Immature natural killer cell (primary cell): ENCODE data around the gene OGDH. TPM values are rescaled to one million over a fixed set of nuclear protein-coding genes. Genes with fewer than 3 reads are reported as not detected.

Source experiments
- DNase-seq, 3 donors: peaks; one replicate each; pipeline ENCODE4 v3.0.0; 2022; ENCODE audit warnings: mixed read lengths in 1 of 3
- H3K27ac Mint-ChIP-seq, 6 donors: one replicate each; pipeline ENCODE4 v1.8.0; 2020; ENCODE audit warnings: mixed read lengths in 6 of 6, mild to moderate bottlenecking in 5 of 6, inconsistent platforms in 4 of 6, moderate library complexity in 3 of 6
- H3K27me3 Mint-ChIP-seq, 3 donors: one replicate each; pipeline ENCODE4 v1.8.0; 2020 to 2021; ENCODE audit warnings: low read depth in 3 of 3, mild to moderate bottlenecking in 3 of 3, mixed read lengths in 3 of 3, moderate library complexity in 3 of 3, inconsistent platforms in 1 of 3
- H3K36me3 Mint-ChIP-seq, 3 donors: one replicate each; pipeline ENCODE4 v1.8.0; 2020; ENCODE audit warnings: mixed read lengths in 3 of 3, inconsistent platforms in 2 of 3, mild to moderate bottlenecking in 2 of 3
- H3K4me1 Mint-ChIP-seq, 2 donors: one replicate each; pipeline ENCODE4 v1.8.0; 2020; ENCODE audit warnings: inconsistent platforms in 2 of 2, mild to moderate bottlenecking in 2 of 2, mixed read lengths in 2 of 2, moderate library complexity in 1 of 2
- H3K4me3 Mint-ChIP-seq, 5 donors: one replicate each; pipeline ENCODE4 v1.8.0; 2020; ENCODE audit warnings: mild to moderate bottlenecking in 5 of 5, mixed read lengths in 5 of 5, inconsistent platforms in 3 of 5, moderate library complexity in 3 of 5
- H3K9me3 Mint-ChIP-seq, 6 donors: one replicate each; pipeline ENCODE4 v1.8.0; 2020; ENCODE audit warnings: mild to moderate bottlenecking in 6 of 6, mixed read lengths in 6 of 6, inconsistent platforms in 4 of 6, moderate library complexity in 3 of 6
- polyA plus RNA-seq, 3 donors: library from polyadenylated mRNA; unstranded; fragments of 300-500 nt; fragmentation: Illumina TruSeq; gene quantifications; one replicate each; pipeline ENCODE4 v1.2.3, GENCODE V29; 2021

OGDH gene
- polyA plus RNA-seq, 3 donors from 2014 or later = 24.3 to 44.4 (median 32.8) TPM

- Mint-ChIP-seq H3K4me3 (no peak overlapping the region), H3K27me3 (peaks cover 0 to 2% (median 1%) of the 10 kb centered on the region in 3 donors), H3K27ac (peak overlapping the region in 3 of 6 donors; percentile 49 to 65 (median 57)), H3K36me3 (peaks cover 0 to 4% (median 0%) of the 10 kb centered on the region in 3 donors), H3K4me1 (peaks cover 45 to 68% of the 10 kb centered on the region in 2 donors), H3K9me3 (no peaks in the 10 kb centered on the region)
- no peak for DNase-seq
Observed at GRCh38 chr7:44615793-44616192, 9.4 kb downstream of the OGDH start.

DNA sequence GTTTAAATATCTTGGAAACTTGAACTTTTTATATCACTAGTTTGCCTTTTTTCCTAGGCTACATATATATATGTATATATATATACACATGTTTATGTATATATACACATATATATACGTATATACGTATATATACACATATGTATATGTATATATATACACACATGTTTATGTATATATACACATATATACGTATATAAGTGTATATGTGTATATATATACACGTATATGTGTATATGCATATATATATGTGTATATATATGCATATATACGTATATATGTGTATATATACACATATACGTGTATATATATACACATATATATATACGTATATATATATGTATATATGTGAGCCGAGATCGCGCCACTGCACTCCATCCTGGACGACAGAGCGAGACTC, 10.1 kb downstream of the OGDH start:
- Mint-ChIP-seq H3K4me1 (peaks cover 52 to 76% of the 10 kb centered on the region in 2 donors), H3K9me3 (no peaks in the 10 kb centered on the region), H3K27me3 (peaks cover 0 to 2% (median 1%) of the 10 kb centered on the region in 3 donors), H3K4me3 (no peak overlapping the region), H3K27ac (no peak overlapping the region), H3K36me3 (peaks cover 0 to 4% (median 0%) of the 10 kb centered on the region in 3 donors)
- no peak for DNase-seq

- no peak overlapping the region for H3K4me3 Mint-ChIP-seq
- peaks cover 54 to 77% of the 10 kb centered on the region in 2 donors for H3K4me1 Mint-ChIP-seq
- no peaks in the 10 kb centered on the region for H3K9me3 Mint-ChIP-seq
- H3K27me3 Mint-ChIP-seq = peaks cover 0 to 2% (median 1%) of the 10 kb centered on the region in 3 donors
- DNase-seq = no peak
- H3K27ac Mint-ChIP-seq = peak overlapping the region in 2 of 6 donors; percentile 9 to 31
- peaks cover 0 to 4% (median 0%) of the 10 kb centered on the region in 3 donors for H3K36me3 Mint-ChIP-seq
Observed at GRCh38 chr7:44617225-44617890, 10.9 kb downstream of the OGDH start.

GRCh38 chr7:44618045-44618444, 11.6 kb downstream of the OGDH start:
- no peak for DNase-seq
- Mint-ChIP-seq H3K36me3 (peaks cover 0 to 4% (median 0%) of the 10 kb centered on the region in 3 donors), H3K9me3 (no peaks in the 10 kb centered on the region), H3K27me3 (peaks cover 0 to 2% (median 1%) of the 10 kb centered on the region in 3 donors), H3K27ac (peak overlapping the region in 2 of 6 donors; percentile 3 to 29), H3K4me3 (no peak overlapping the region), H3K4me1 (peaks cover 61 to 84% of the 10 kb centered on the region in 2 donors)

GRCh38 chr7:44618753-44619152, 12.3 kb downstream of the OGDH start:
- Mint-ChIP-seq H3K9me3 (no peaks in the 10 kb centered on the region), H3K4me3 (no peak overlapping the region), H3K27me3 (peaks cover 0 to 2% (median 0%) of the 10 kb centered on the region in 3 donors), H3K36me3 (peaks cover 0 to 4% (median under 1%) of the 10 kb centered on the region in 3 donors), H3K27ac (peak overlapping the region in 2 of 6 donors; percentile 13 to 57), H3K4me1 (peaks cover 66 to 91% of the 10 kb centered on the region in 2 donors)
- no peak for DNase-seq

DNA sequence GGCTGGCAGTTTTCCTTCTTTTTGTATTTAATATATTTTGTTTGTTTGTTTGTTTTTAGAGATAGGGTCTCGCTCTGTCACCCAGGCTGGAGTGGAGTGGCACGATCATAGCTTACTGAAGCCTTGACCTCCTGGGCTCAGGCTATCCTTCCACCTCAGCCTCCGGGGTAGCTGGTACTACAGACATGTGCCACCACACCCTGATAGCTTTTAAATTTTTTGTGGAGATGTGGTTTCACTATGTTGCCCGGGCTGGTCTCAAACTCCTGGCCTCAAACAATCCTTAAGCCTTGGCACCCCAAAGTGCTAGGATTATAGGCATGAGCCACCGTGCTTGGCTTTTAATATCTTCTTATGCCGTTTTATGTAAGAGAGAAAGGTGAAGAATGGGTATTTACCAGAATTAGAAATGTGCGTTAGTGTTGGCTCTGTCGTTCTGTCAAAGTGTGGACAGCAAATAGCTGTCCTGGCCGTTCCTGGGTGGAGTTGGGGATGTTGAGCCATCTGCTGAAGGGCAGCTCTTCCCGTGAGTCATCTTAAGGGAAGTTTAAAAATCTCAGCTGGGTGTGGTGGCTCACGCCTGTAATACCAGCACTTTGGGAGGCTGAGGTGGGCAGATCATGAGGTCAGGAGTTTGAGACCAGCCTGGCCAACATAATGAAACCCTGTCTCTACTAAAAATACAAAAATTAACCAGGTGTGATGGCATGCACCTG, 14.8 kb downstream of the OGDH start:
- peak overlapping the region in 4 of 6 donors; percentile 14 to 61 (median 34) for H3K27ac Mint-ChIP-seq
- H3K27me3 Mint-ChIP-seq = peaks cover 0 to 2% (median 0%) of the 10 kb centered on the region in 3 donors
- peaks cover 8 to 14% (median 8%) of the 10 kb centered on the region in 3 donors for H3K36me3 Mint-ChIP-seq
- no peak overlapping the region for H3K4me3 Mint-ChIP-seq
- H3K4me1 Mint-ChIP-seq = peaks cover 67 to 93% of the 10 kb centered on the region in 2 donors
- DNase-seq = no peak
- H3K9me3 Mint-ChIP-seq = no peaks in the 10 kb centered on the region

DNA sequence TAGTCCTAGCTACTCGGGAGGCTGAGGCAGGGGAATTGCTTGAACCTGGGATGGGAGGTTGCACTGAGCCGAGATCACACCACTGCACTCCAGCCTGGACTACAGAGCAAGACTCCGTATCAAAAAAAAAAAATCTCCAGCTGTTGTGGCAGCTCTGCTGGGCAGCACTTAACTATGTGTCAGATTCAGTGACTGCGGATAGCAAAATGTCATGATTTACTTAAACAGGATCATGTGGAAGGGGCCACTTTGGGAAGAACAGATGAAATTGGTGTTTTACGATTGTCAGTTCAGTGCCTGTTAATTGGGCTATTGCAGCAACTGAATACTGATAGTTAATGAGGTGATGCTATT, 15.3 kb downstream of the OGDH start:
- Mint-ChIP-seq H3K4me1 (peaks cover 72 to 95% of the 10 kb centered on the region in 2 donors), H3K4me3 (no peak overlapping the region), H3K9me3 (no peaks in the 10 kb centered on the region), H3K27ac (peak overlapping the region in 2 of 6 donors; percentile 34 to 38), H3K27me3 (peaks cover 0 to 2% (median 0%) of the 10 kb centered on the region in 3 donors), H3K36me3 (peaks cover 11 to 18% (median 11%) of the 10 kb centered on the region in 3 donors)
- no peak for DNase-seq

GRCh38 chr7:44622342-44623151, 16.1 kb downstream of the OGDH start:
- peaks cover 65 to 88% of the 10 kb centered on the region in 2 donors for H3K4me1 Mint-ChIP-seq
- H3K36me3 Mint-ChIP-seq = peaks cover 11 to 18% (median 11%) of the 10 kb centered on the region in 3 donors
- DNase-seq = no peak
- peak overlapping the region in 4 of 6 donors; percentile 34 to 91 (median 66) for H3K27ac Mint-ChIP-seq
- H3K4me3 Mint-ChIP-seq = peak overlapping the region in 2 of 5 donors; percentile 7 to 66
- peaks cover 0 to 2% (median 0%) of the 10 kb centered on the region in 3 donors for H3K27me3 Mint-ChIP-seq
- H3K9me3 Mint-ChIP-seq = no peaks in the 10 kb centered on the region

- Mint-ChIP-seq H3K4me1 (peaks cover 59 to 79% of the 10 kb centered on the region in 2 donors), H3K9me3 (no peaks in the 10 kb centered on the region), H3K27ac (peak overlapping the region in 4 of 6 donors; percentile 21 to 80 (median 60)), H3K36me3 (peaks cover 14 to 22% (median 16%) of the 10 kb centered on the region in 3 donors), H3K27me3 (peaks cover 0 to 2% (median 0%) of the 10 kb centered on the region in 3 donors), H3K4me3 (no peak overlapping the region)
- DNase-seq = no peak
Observed at GRCh38 chr7:44624318-44624717, 17.9 kb downstream of the OGDH start.

- no peaks in the 10 kb centered on the region for H3K9me3 Mint-ChIP-seq
- H3K27me3 Mint-ChIP-seq = peaks cover 0 to 6% (median 2%) of the 10 kb centered on the region in 3 donors
- H3K4me3 Mint-ChIP-seq = peak overlapping the region in 1 of 5 donors; percentile 0
- H3K27ac Mint-ChIP-seq = peak overlapping the region in 5 of 6 donors; percentile 26 to 85 (median 55)
- peaks cover 14 to 25% (median 16%) of the 10 kb centered on the region in 3 donors for H3K36me3 Mint-ChIP-seq
- DNase-seq = no peak
- peaks cover 67 to 80% of the 10 kb centered on the region in 2 donors for H3K4me1 Mint-ChIP-seq
Observed at GRCh38 chr7:44625526-44626471, 19.4 kb downstream of the OGDH start.

DNA sequence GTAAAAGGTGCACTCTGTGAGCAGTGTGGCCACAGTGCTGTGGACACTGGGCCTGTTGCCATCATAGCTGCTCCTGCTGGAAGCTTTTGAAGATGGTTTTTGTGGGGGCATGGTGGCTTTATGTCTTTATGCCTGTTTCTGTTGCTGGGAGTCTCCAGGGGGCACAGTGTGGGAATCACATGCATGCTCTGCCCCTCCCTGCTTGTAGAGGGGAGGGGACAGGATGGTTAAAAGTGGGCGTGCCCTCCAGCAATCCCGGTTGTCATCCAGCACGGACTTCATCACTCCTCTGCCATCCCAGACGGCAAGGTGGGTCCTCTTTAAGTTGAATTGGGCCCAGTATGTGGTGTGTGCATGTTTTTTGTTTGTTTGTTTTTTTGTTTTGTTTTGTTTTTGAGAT, 20.2 kb downstream of the OGDH start:
- peaks cover 16 to 26% (median 16%) of the 10 kb centered on the region in 3 donors for H3K36me3 Mint-ChIP-seq
- no peak overlapping the region for H3K4me3 Mint-ChIP-seq
- no peak for DNase-seq
- no peaks in the 10 kb centered on the region for H3K9me3 Mint-ChIP-seq
- H3K27ac Mint-ChIP-seq = peak overlapping the region in 1 of 6 donors; percentile 48
- peaks cover 2 to 12% (median 3%) of the 10 kb centered on the region in 3 donors for H3K27me3 Mint-ChIP-seq
- peaks cover 68 to 80% of the 10 kb centered on the region in 2 donors for H3K4me1 Mint-ChIP-seq

GRCh38 chr7:44629829-44630522, 23.5 kb downstream of the OGDH start:
- Mint-ChIP-seq H3K27me3 (peaks cover 5 to 19% (median 11%) of the 10 kb centered on the region in 3 donors), H3K4me3 (peak overlapping the region in 2 of 5 donors; percentile 82 to 86), H3K9me3 (peaks cover 0 to 2% (median 0%) of the 10 kb centered on the region in 6 donors), H3K36me3 (peaks cover 14 to 19% (median 15%) of the 10 kb centered on the region in 3 donors), H3K27ac (peak overlapping the region in 4 of 6 donors; percentile 22 to 96 (median 62)), H3K4me1 (peaks cover 66 to 79% of the 10 kb centered on the region in 2 donors)
- DNase-seq = no peak
